Epithelial cell of proximal tubule (primary cell): ENCODE measurements around the gene MYH16. TPM values are rescaled to one million over a fixed set of nuclear protein-coding genes. Genes with fewer than 3 reads are reported as not detected.

Experiments used
- DNase-seq: peaks from one replicate; pipeline ENCODE4 v3.0.0-alpha.2; 2011; ENCODE audit warnings: low read depth
- H3K4me3 ChIP-seq: 2 replicates; pipeline ENCODE4 v1.5.1; 2011; ENCODE audit warnings: low read depth, mild to moderate bottlenecking, low read length
- CTCF ChIP-seq: conservative IDR thresholded peaks from 2 replicates; pipeline ENCODE4 v1.5.1; 2012; ENCODE audit warnings: low read depth, mild to moderate bottlenecking, low read length
- total RNA-seq: library from RNA; depleted of rRNA; stranded (reverse); fragments of >200 nt; gene quantifications from 2 replicates; pipeline ENCODE4 v1.2.3, GENCODE V29; 2015

The MYH16 gene
- total RNA-seq, 1 donor from 2014 or later: 1.0 TPM

GRCh38 chr7:99238558-99239341, 33.9 kb upstream of the MYH16 start:
- no peak for TF ChIP-seq CTCF
- H3K4me3 ChIP-seq: no peak overlapping the region
- no peak for DNase-seq

- H3K4me3 ChIP-seq: no peak overlapping the region
- DNase-seq: no peak
- TF ChIP-seq CTCF: no peak
Observed at GRCh38 chr7:99242682-99243081, 30.0 kb upstream of the MYH16 start.

- no peak for DNase-seq
- no peak overlapping the region for H3K4me3 ChIP-seq
- no peak for TF ChIP-seq CTCF
Observed at GRCh38 chr7:99243751-99244337, 28.8 kb upstream of the MYH16 start.

- H3K4me3 ChIP-seq: no peak overlapping the region
- DNase-seq: no peak
- no peak for TF ChIP-seq CTCF
Observed at GRCh38 chr7:99244939-99245338, 27.7 kb upstream of the MYH16 start.

GRCh38 chr7:99248391-99249095, 24.1 kb upstream of the MYH16 start:
- no peak for DNase-seq
- TF ChIP-seq CTCF: no peak
- H3K4me3 ChIP-seq: no peak overlapping the region

- no peak for TF ChIP-seq CTCF
- no peak for DNase-seq
Observed at GRCh38 chr7:99249985-99250575, 22.6 kb upstream of the MYH16 start.

More at GRCh38 chr7:99249985-99250575, 22.6 kb upstream of the MYH16 start:
- no peak overlapping the region for H3K4me3 ChIP-seq
